ENCODE measurements around the gene PANX2. TPM values are rescaled to one million over a fixed set of nuclear protein-coding genes. Genes with fewer than 3 reads are reported as not detected.
A peak's percentile ranks its signal among the peaks of the same experiment; 100 is the strongest.

PANX2 gene
- total and polyA plus RNA-seq, 2 of the 13 experiments (the other 11 are each of a cell fraction or from before 2014, with no cell fraction given) = 0.15 to 1.1 TPM

- TF ChIP-seq AGO2 (optimal IDR thresholded peaks at IDR 0.05; ENCODE audit: low read depth, low read length) (peak; percentile 77), TBL1XR1 (IDR thresholded peaks at IDR 0.05; ENCODE audit: borderline replicate concordance, low read length, partially characterized antibody) (no peak), ZSCAN22 (CRISPR knock-in tag; IDR thresholded peaks at IDR 0.05) (no peak), BRF2 (CRISPR knock-in tag; IDR thresholded peaks at IDR 0.05) (no peak), ZSCAN29 (CRISPR knock-in tag; conservative IDR thresholded peaks at IDR 0.05) (no peak), XRCC5 (optimal IDR thresholded peaks at IDR 0.05; ENCODE audit: low read length) (no peak), ZNF710 (CRISPR knock-in tag; IDR thresholded peaks at IDR 0.05; ENCODE audit: borderline replicate concordance) (no peak), ELF1 (CRISPR knock-in tag; IDR thresholded peaks at IDR 0.05) (no peak), DMTF1 (CRISPR knock-in tag; IDR thresholded peaks at IDR 0.05) (no peak), ZNF564 (CRISPR knock-in tag; IDR thresholded peaks at IDR 0.05) (no peak)
- TF ChIP-seq, protein P1, sequence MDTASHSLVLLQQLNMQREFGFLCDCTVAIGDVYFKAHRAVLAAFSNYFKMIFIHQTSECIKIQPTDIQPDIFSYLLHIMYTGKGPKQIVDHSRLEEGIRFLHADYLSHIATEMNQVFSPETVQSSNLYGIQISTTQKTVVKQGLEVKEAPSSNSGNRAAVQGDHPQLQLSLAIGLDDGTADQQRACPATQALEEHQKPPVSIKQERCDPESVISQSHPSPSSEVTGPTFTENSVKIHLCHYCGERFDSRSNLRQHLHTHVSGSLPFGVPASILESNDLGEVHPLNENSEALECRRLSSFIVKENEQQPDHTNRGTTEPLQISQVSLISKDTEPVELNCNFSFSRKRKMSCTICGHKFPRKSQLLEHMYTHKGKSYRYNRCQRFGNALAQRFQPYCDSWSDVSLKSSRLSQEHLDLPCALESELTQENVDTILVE (CRISPR knock-in tag; IDR thresholded peaks at IDR 0.05) = no peak
- TF ChIP-seq, protein P2, sequence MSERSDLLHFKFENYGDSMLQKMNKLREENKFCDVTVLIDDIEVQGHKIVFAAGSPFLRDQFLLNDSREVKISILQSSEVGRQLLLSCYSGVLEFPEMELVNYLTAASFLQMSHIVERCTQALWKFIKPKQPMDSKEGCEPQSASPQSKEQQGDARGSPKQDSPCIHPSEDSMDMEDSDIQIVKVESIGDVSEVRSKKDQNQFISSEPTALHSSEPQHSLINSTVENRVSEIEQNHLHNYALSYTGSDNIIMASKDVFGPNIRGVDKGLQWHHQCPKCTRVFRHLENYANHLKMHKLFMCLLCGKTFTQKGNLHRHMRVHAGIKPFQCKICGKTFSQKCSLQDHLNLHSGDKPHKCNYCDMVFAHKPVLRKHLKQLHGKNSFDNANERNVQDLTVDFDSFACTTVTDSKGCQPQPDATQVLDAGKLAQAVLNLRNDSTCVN (CRISPR knock-in tag; IDR thresholded peaks at IDR 0.05; ENCODE audit: borderline replicate concordance) = no peak
- TF ChIP-seq, protein P3, sequence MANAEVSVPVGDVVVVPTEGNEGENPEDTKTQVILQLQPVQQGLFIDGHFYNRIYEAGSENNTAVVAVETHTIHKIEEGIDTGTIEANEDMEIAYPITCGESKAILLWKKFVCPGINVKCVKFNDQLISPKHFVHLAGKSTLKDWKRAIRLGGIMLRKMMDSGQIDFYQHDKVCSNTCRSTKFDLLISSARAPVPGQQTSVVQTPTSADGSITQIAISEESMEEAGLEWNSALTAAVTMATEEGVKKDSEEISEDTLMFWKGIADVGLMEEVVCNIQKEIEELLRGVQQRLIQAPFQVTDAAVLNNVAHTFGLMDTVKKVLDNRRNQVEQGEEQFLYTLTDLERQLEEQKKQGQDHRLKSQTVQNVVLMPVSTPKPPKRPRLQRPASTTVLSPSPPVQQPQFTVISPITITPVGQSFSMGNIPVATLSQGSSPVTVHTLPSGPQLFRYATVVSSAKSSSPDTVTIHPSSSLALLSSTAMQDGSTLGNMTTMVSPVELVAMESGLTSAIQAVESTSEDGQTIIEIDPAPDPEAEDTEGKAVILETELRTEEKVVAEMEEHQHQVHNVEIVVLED (CRISPR knock-in tag; IDR thresholded peaks at IDR 0.05; ENCODE audit: borderline replicate concordance) = no peak
- TF ChIP-seq, protein P4, sequence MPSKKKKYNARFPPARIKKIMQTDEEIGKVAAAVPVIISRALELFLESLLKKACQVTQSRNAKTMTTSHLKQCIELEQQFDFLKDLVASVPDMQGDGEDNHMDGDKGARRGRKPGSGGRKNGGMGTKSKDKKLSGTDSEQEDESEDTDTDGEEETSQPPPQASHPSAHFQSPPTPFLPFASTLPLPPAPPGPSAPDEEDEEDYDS (CRISPR knock-in tag; IDR thresholded peaks at IDR 0.05) = no peak
These were observed 47.8 kb downstream of the PANX2 start (continued) for GRCh38 chr22:50218153-50218995.

Data from HepG2 (cell line).